Measurements from ENCODE around the gene BTBD9. TPM values are rescaled to one million over a fixed set of nuclear protein-coding genes. Genes with fewer than 3 reads are reported as not detected.

The BTBD9 gene
- total and polyA plus RNA-seq, 4 donors, result 8.7 to 73.9 (median 28.3) TPM

GRCh38 chr6:38434051-38434450 is 205.7 kb downstream of the BTBD9 start:
- Histone ChIP-seq H3K9me3 (ENCODE audit: control insufficient read depth in 4 of 4, insufficient read depth in 3 of 4, low read length in 3 of 4) (no peaks in the 10 kb centered on the region), H3K27me3 (ENCODE audit: control insufficient read depth in 3 of 3, insufficient read depth in 3 of 3, low read length in 2 of 3) (no peaks in the 10 kb centered on the region), H3K4me3 (no peak overlapping the region), H3K36me3 (ENCODE audit: control insufficient read depth in 4 of 4, insufficient read depth in 4 of 4, low read length in 4 of 4) (no peaks in the 10 kb centered on the region), H3K4me1 (ENCODE audit: control insufficient read depth in 5 of 5, insufficient read depth in 5 of 5, low read length in 5 of 5) (peaks cover 0 to 2% (median 0%) of the 10 kb centered on the region in 5 donors), H3K9ac (ENCODE audit: insufficient read depth in 1 of 2, low read length in 2 of 2) (no peak overlapping the region), H3K27ac (ENCODE audit: low read depth in 1 of 2, low read length in 1 of 2) (no peak overlapping the region)
- DNase-seq, result no peak
- no peak for TF ChIP-seq CTCF (IDR thresholded peaks at IDR 0.05; ENCODE audit: control extremely low read depth, extremely low read depth)
- ATAC-seq (ENCODE audit: insufficient read depth, low FRiP score), result no peak
- 95 to 99% methylated on average over 1 of the region's 1 CpG for WGBS, 2 donors

- no peak overlapping the region for H3K9ac ChIP-seq (ENCODE audit: insufficient read depth in 1 of 2, low read length in 2 of 2)
- H3K4me3 ChIP-seq, result no peak overlapping the region
- H3K36me3 ChIP-seq (ENCODE audit: control insufficient read depth in 4 of 4, insufficient read depth in 4 of 4, low read length in 4 of 4), result no peaks in the 10 kb centered on the region
- TF ChIP-seq CTCF (IDR thresholded peaks at IDR 0.05; ENCODE audit: control extremely low read depth, extremely low read depth), result no peak
- no peaks in the 10 kb centered on the region for H3K27me3 ChIP-seq (ENCODE audit: control insufficient read depth in 3 of 3, insufficient read depth in 3 of 3, low read length in 2 of 3)
- ATAC-seq (ENCODE audit: insufficient read depth, low FRiP score) (no peak), DNase-seq (no peak)
- WGBS, 2 donors, result 100% methylated on average over 1 of the region's 1 CpG
- H3K27ac ChIP-seq (ENCODE audit: low read depth in 1 of 2, low read length in 1 of 2), result no peak overlapping the region
- H3K9me3 ChIP-seq (ENCODE audit: control insufficient read depth in 4 of 4, insufficient read depth in 3 of 4, low read length in 3 of 4), result no peaks in the 10 kb centered on the region
- H3K4me1 ChIP-seq (ENCODE audit: control insufficient read depth in 5 of 5, insufficient read depth in 5 of 5, low read length in 5 of 5), result peaks cover 0 to 2% (median 0%) of the 10 kb centered on the region in 5 donors
Observed at GRCh38 chr6:38432479-38432878, 207.2 kb downstream of the BTBD9 start.

GRCh38 chr6:38432079-38432478 is 207.7 kb downstream of the BTBD9 start:
- Histone ChIP-seq H3K4me1 (ENCODE audit: control insufficient read depth in 5 of 5, insufficient read depth in 5 of 5, low read length in 5 of 5) (peaks cover 0 to under 1% (median 0%) of the 10 kb centered on the region in 5 donors), H3K9me3 (ENCODE audit: control insufficient read depth in 4 of 4, insufficient read depth in 3 of 4, low read length in 3 of 4) (no peaks in the 10 kb centered on the region), H3K9ac (ENCODE audit: insufficient read depth in 1 of 2, low read length in 2 of 2) (no peak overlapping the region), H3K27me3 (ENCODE audit: control insufficient read depth in 3 of 3, insufficient read depth in 3 of 3, low read length in 2 of 3) (no peaks in the 10 kb centered on the region), H3K27ac (ENCODE audit: low read depth in 1 of 2, low read length in 1 of 2) (no peak overlapping the region), H3K36me3 (ENCODE audit: control insufficient read depth in 4 of 4, insufficient read depth in 4 of 4, low read length in 4 of 4) (no peaks in the 10 kb centered on the region), H3K4me3 (no peak overlapping the region)
- 96% methylated on average over 3 of the region's 3 CpGs for WGBS, 2 donors
- no peak for DNase-seq
- no peak for TF ChIP-seq CTCF (IDR thresholded peaks at IDR 0.05; ENCODE audit: control extremely low read depth, extremely low read depth)
- ATAC-seq (ENCODE audit: insufficient read depth, low FRiP score), result no peak

- no peaks in the 10 kb centered on the region for H3K9me3 ChIP-seq (ENCODE audit: control insufficient read depth in 4 of 4, insufficient read depth in 3 of 4, low read length in 3 of 4)
- TF ChIP-seq CTCF (IDR thresholded peaks at IDR 0.05; ENCODE audit: control extremely low read depth, extremely low read depth), result no peak
Observed at GRCh38 chr6:38429546-38429945, 210.2 kb downstream of the BTBD9 start.

More at GRCh38 chr6:38429546-38429945, 210.2 kb downstream of the BTBD9 start:
- Histone ChIP-seq H3K4me1 (ENCODE audit: control insufficient read depth in 5 of 5, insufficient read depth in 5 of 5, low read length in 5 of 5) (no peaks in the 10 kb centered on the region), H3K27me3 (ENCODE audit: control insufficient read depth in 3 of 3, insufficient read depth in 3 of 3, low read length in 2 of 3) (no peaks in the 10 kb centered on the region), H3K27ac (ENCODE audit: low read depth in 1 of 2, low read length in 1 of 2) (no peak overlapping the region), H3K9ac (ENCODE audit: insufficient read depth in 1 of 2, low read length in 2 of 2) (no peak overlapping the region), H3K4me3 (no peak overlapping the region), H3K36me3 (ENCODE audit: control insufficient read depth in 4 of 4, insufficient read depth in 4 of 4, low read length in 4 of 4) (no peaks in the 10 kb centered on the region)
- no peak for DNase-seq
- 90 to 97% methylated on average over 3 of the region's 3 CpGs for WGBS, 2 donors
- no peak for ATAC-seq (ENCODE audit: insufficient read depth, low FRiP score)
